Neuronal stem cell (in vitro differentiated cells): ENCODE measurements around the gene NFAM1.

Experiments used
- DNase-seq: peaks from one replicate; pipeline ENCODE4 v3.0.0-alpha.2; 2013; ENCODE audit warnings: low spot score
- H2AFZ ChIP-seq: one replicate; pipeline ENCODE4 v1.6.1; 2013; ENCODE audit warnings: mild to moderate bottlenecking, low read length, inconsistent platforms
- H2AK5ac ChIP-seq: 2 replicates; pipeline ENCODE4 v1.6.1; 2013; ENCODE audit warnings: low read depth, mild to moderate bottlenecking, inconsistent platforms, low read length, moderate library complexity, mixed read lengths
- H2BK120ac ChIP-seq: 2 replicates; pipeline ENCODE4 v1.6.1; 2013; ENCODE audit warnings: low read depth, mild to moderate bottlenecking, inconsistent platforms, low read length, moderate library complexity, mixed read lengths
- H2BK12ac ChIP-seq: one replicate; pipeline ENCODE4 v1.6.1; 2013; ENCODE audit warnings: low read length, inconsistent platforms
- H2BK15ac ChIP-seq: 2 replicates; pipeline ENCODE4 v1.6.1; 2013; ENCODE audit warnings: mild to moderate bottlenecking, low read length, inconsistent platforms, mixed read lengths
- H2BK5ac ChIP-seq: one replicate; pipeline ENCODE4 v1.6.1; 2013; ENCODE audit warnings: inconsistent platforms, mild to moderate bottlenecking, low read length, moderate library complexity
- H3K14ac ChIP-seq: one replicate; pipeline ENCODE4 v1.6.1; 2013; ENCODE audit warnings: low read length, inconsistent platforms
- H3K18ac ChIP-seq: 2 replicates; pipeline ENCODE4 v1.6.1; 2013; ENCODE audit warnings: low read length, inconsistent platforms
- H3K23ac ChIP-seq: 2 replicates; pipeline ENCODE4 v1.6.1; 2013; ENCODE audit warnings: low read depth, mild to moderate bottlenecking, mixed read lengths, low read length, inconsistent platforms; ENCODE audit not compliant: poor library complexity
- H3K27ac ChIP-seq: replicated peaks from 3 replicates; pipeline ENCODE4 v1.5.1; 2013; ENCODE audit warnings: low read length, inconsistent platforms
- H3K27me3 ChIP-seq, 3 experiments: 2 replicates each; pipeline ENCODE4 v1.6.1; 2013; ENCODE audit warnings: low read length in 3 of 3, mild to moderate bottlenecking in 2 of 3, inconsistent platforms in 1 of 3, low read depth in 1 of 3, mixed read lengths in 1 of 3, moderate library complexity in 1 of 3; ENCODE audit not compliant: control insufficient read depth in 3 of 3, insufficient read depth in 3 of 3
- H3K36me3 ChIP-seq, 2 donors: replicated peaks in 1 of 2; 2 replicates each; pipeline ENCODE4 v1.6.1; 2013; ENCODE audit warnings: low read length in 2 of 2; ENCODE audit not compliant: control insufficient read depth in 2 of 2, insufficient read depth in 2 of 2
- H3K4ac ChIP-seq: 2 replicates; pipeline ENCODE4 v1.6.1; 2013; ENCODE audit warnings: inconsistent platforms, mild to moderate bottlenecking, low read length, moderate library complexity
- H3K4me1 ChIP-seq, 2 donors: 1 replicate in 1 of 2; 2 replicates in 1 of 2; pipeline ENCODE4 v1.6.1; 2013; ENCODE audit warnings: low read length in 2 of 2, low read depth in 1 of 2; ENCODE audit not compliant: control insufficient read depth in 2 of 2, insufficient read depth in 1 of 2
- H3K4me2 ChIP-seq: one replicate; pipeline ENCODE4 v1.6.1; 2013; ENCODE audit warnings: mild to moderate bottlenecking, low read length, inconsistent platforms; ENCODE audit not compliant: insufficient read depth, poor library complexity, severe bottlenecking
- H3K4me3 ChIP-seq, 2 donors: 2 replicates each; pipeline ENCODE4 v1.5.1; 2013; ENCODE audit warnings: low read length in 2 of 2, mild to moderate bottlenecking in 2 of 2, inconsistent platforms in 1 of 2, moderate library complexity in 1 of 2
- H3K79me1 ChIP-seq: one replicate; pipeline ENCODE4 v1.6.1; 2013; ENCODE audit warnings: low read depth, mild to moderate bottlenecking, inconsistent platforms, low read length, moderate library complexity
- H3K9ac ChIP-seq: one replicate; pipeline ENCODE4 v1.6.1; 2013; ENCODE audit warnings: mild to moderate bottlenecking, low read depth, low read length, inconsistent platforms; ENCODE audit not compliant: poor library complexity
- H3K9me3 ChIP-seq, 2 donors: replicated peaks in 1 of 2; 2 replicates each; pipeline versions ENCODE3 to v1.6.1; 2013; ENCODE audit warnings: low read length in 2 of 2, mild to moderate bottlenecking in 2 of 2, inconsistent platforms in 1 of 2, low read depth in 1 of 2, mixed read lengths in 1 of 2, moderate library complexity in 1 of 2; ENCODE audit not compliant: control insufficient read depth in 2 of 2, insufficient read depth in 1 of 2
- H4K8ac ChIP-seq: one replicate; pipeline ENCODE4 v1.6.1; 2013; ENCODE audit warnings: low read depth, mild to moderate bottlenecking, inconsistent platforms, low read length, moderate library complexity
- H4K91ac ChIP-seq: one replicate; pipeline ENCODE4 v1.6.1; 2013; ENCODE audit warnings: low read length, low read depth, mild to moderate bottlenecking, inconsistent platforms; ENCODE audit not compliant: poor library complexity
- WGBS, 2 donors: extraction: QIAGEN DNeasy Blood & Tissue Kit; methylation state at CpG; one replicate each; pipeline ENCODE4 v1.1.7; 2013; ENCODE audit warnings: missing lambda C conversion rate in 2 of 2, mixed read lengths in 1 of 2; ENCODE audit not compliant: insufficient read length in 2 of 2, insufficient replicate concordance in 1 of 2; ENCODE audit errors: extremely low coverage in 2 of 2; 5-methylcytosine and 5-hydroxymethylcytosine counted together

NFAM1 gene

DNA sequence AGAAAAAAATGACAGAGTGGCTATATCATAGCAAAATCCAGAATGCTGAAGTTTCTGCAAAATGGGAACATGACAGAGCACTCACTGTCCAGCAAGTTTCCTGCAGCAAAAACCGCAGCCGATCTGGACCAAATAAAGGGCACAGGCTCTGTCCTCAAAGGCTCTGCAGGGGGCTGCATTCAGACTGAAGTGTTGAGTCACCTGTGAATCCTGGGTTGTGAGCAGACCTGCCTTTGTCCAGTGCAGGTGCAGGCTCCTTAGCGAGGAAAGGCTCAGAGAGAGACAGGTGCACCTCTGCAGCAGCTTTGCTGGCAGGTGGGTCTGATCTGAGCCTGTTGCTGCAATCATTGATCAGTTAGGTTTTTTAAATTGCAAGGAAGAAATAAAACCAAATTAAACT lies 29.3 kb upstream of the NFAM1 start:
- no peak overlapping the region for H3K23ac ChIP-seq
- no CpG with 5 or more reads among the region's 3 CpGs for WGBS, 2 donors
- no peak overlapping the region for H3K4me2 ChIP-seq
- no peaks in the 10 kb centered on the region for H3K36me3 ChIP-seq
- no peak overlapping the region for H3K4me3 ChIP-seq
- H3K27me3 ChIP-seq = peaks cover 0 to 3% (median 0%) of the 10 kb centered on the region in 3 experiments
- no peak for DNase-seq
- H3K14ac ChIP-seq = no peak overlapping the region
- H2BK12ac ChIP-seq = no peak overlapping the region
- no peak overlapping the region for H2AK5ac ChIP-seq
- H3K9ac ChIP-seq = no peak overlapping the region
- H3K4ac ChIP-seq = no peak overlapping the region
- H4K8ac ChIP-seq = no peak overlapping the region
- no peak overlapping the region for H2BK5ac ChIP-seq
- peaks cover 0 to 2% of the 10 kb centered on the region in 2 donors for H3K9me3 ChIP-seq
- H4K91ac ChIP-seq = no peak overlapping the region
- H2BK15ac ChIP-seq = no peak overlapping the region
- H3K27ac ChIP-seq = no peak overlapping the region
- no peak overlapping the region for H2AFZ ChIP-seq
- H3K18ac ChIP-seq = no peak overlapping the region
- no peaks in the 10 kb centered on the region for H3K79me1 ChIP-seq
- peaks cover 3 to 6% of the 10 kb centered on the region in 2 donors for H3K4me1 ChIP-seq
- H2BK120ac ChIP-seq = no peak overlapping the region

DNA sequence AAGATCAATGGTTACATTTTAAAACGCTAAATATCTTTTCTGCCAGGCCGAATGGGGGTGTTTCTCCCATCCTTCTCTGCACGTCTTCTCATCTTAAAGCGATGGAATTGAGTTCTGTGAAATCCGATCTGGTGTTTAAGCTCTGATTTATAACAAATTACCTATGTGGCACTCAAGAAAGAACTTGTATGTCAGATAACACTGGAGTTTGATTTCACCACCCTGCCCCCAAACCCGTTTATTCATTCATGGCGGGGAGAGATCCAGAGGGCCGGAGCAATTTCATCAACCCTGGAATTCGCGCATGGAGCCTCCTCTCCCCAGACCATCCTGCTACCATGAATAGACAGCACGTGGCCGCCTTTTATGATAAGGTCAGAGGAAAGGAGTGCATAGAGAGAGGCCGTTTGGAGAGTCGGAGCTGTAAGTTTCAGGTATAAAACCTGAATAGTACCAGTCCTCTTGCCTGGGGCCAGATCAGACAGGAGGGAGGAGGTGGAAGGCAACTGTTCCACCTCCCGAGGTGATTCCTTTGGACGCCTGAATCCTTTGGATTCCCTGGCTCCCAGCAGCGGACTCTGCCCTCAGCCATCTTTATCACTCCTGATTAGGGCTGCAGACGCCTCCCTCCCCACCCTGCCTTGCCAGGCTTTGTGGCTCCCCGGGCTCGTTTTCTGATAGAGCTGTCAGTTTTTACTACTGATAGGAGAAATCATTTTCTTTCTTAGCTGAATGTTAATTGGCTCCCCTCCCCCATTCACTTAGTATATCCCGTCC lies 27.3 kb upstream of the NFAM1 start:
- H3K27me3 ChIP-seq = peaks cover 0 to 3% (median 0%) of the 10 kb centered on the region in 3 experiments
- no peaks in the 10 kb centered on the region for H3K9me3 ChIP-seq
- no peak overlapping the region for H3K14ac ChIP-seq
- no peak overlapping the region for H3K9ac ChIP-seq
- H3K4me2 ChIP-seq = no peak overlapping the region
- H3K18ac ChIP-seq = no peak overlapping the region
- peaks cover 3 to 6% of the 10 kb centered on the region in 2 donors for H3K4me1 ChIP-seq
- H3K4me3 ChIP-seq = no peak overlapping the region
- no peak overlapping the region for H2AK5ac ChIP-seq
- H2BK12ac ChIP-seq = no peak overlapping the region
- H2BK15ac ChIP-seq = no peak overlapping the region
- no peak overlapping the region for H2BK5ac ChIP-seq
- no peak overlapping the region for H4K8ac ChIP-seq
- H2BK120ac ChIP-seq = no peak overlapping the region
- peak overlapping the region; percentile 75 for H2AFZ ChIP-seq
- WGBS, 2 donors = no CpG with 5 or more reads among the region's 21 CpGs
- H3K23ac ChIP-seq = no peak overlapping the region
- H3K4ac ChIP-seq = no peak overlapping the region
- DNase-seq = no peak
- no peak overlapping the region for H4K91ac ChIP-seq
- no peaks in the 10 kb centered on the region for H3K79me1 ChIP-seq
- no peaks in the 10 kb centered on the region for H3K36me3 ChIP-seq
- no peak overlapping the region for H3K27ac ChIP-seq

- WGBS, 2 donors = no CpG with 5 or more reads among the region's 6 CpGs
- Histone ChIP-seq H4K91ac (no peak overlapping the region), H3K4me1 (no peaks in the 10 kb centered on the region), H3K4me2 (no peak overlapping the region), H3K23ac (no peak overlapping the region), H2BK15ac (no peak overlapping the region), H3K14ac (no peak overlapping the region), H3K36me3 (no peaks in the 10 kb centered on the region), H2BK5ac (no peak overlapping the region), H3K4ac (no peak overlapping the region), H3K79me1 (peaks cover 2% of the 10 kb centered on the region), H3K27ac (no peak overlapping the region), H3K27me3 (peaks cover 0 to 10% (median 0%) of the 10 kb centered on the region in 3 experiments), H2AFZ (no peak overlapping the region), H4K8ac (no peak overlapping the region), H2BK12ac (no peak overlapping the region), H2AK5ac (no peak overlapping the region), H3K4me3 (no peak overlapping the region), H3K18ac (peak overlapping the region; percentile 27), H2BK120ac (no peak overlapping the region), H3K9me3 (no peaks in the 10 kb centered on the region), H3K9ac (no peak overlapping the region)
- no peak for DNase-seq
These were observed 20.7 kb upstream of the NFAM1 start for GRCh38 chr22:42452916-42453315.

DNA sequence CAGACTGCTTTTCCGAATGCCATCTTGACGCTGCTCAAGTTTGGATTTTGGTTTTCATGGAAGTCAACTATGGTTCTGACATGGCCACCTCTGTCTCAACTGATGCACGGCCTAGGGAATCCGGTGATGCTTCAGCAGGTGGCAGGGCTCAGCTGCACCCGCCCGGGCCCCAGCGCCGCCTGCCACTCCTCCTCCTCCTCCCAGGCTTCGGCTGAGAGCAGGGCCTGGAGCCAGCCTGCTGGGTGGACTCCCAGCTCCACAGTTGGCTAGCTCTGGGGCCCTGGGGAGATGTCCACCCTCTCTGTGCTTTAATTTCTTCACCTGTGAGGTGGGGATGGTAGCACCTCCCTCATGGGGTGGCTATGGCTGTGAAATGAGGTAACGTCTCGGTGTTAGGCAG lies 20.3 kb upstream of the NFAM1 start:
- Histone ChIP-seq H4K8ac (no peak overlapping the region), H3K9me3 (no peaks in the 10 kb centered on the region), H3K4me3 (no peak overlapping the region), H3K4ac (no peak overlapping the region), H3K27me3 (peaks cover 0 to 10% (median 0%) of the 10 kb centered on the region in 3 experiments), H2BK15ac (no peak overlapping the region), H2BK120ac (no peak overlapping the region), H2AFZ (no peak overlapping the region), H3K9ac (no peak overlapping the region), H3K79me1 (peaks cover 2% of the 10 kb centered on the region), H2BK5ac (no peak overlapping the region), H3K18ac (no peak overlapping the region), H4K91ac (no peak overlapping the region), H2AK5ac (no peak overlapping the region), H3K23ac (no peak overlapping the region), H2BK12ac (no peak overlapping the region), H3K4me1 (no peaks in the 10 kb centered on the region), H3K36me3 (no peaks in the 10 kb centered on the region), H3K4me2 (no peak overlapping the region), H3K14ac (peak overlapping the region; percentile 49), H3K27ac (no peak overlapping the region)
- no peak for DNase-seq
- WGBS, 2 donors = no CpG with 5 or more reads among the region's 11 CpGs
